Stimulated activated CD8-positive, alpha-beta memory T cell treated with anti-CD3 and anti-CD28 coated beads, Interleukin-15, amount 100 ng/mL, for 4 hours (primary cell): ENCODE data around the gene OLFML2A.

Source experiments
- DNase-seq, 2 donors: peaks; one replicate each; pipeline ENCODE4 v3.0.0-alpha.2; 2020; ENCODE audit warnings: low read depth in 2 of 2

The OLFML2A gene

GRCh38 chr9:124852829-124853531, 76.0 kb downstream of the OLFML2A start, which contains the start of gene WDR38:
WDR38 (plus strand) TSS chr9:124853460; CDS start chr9:124853532, 72 bp downstream.
- peak; percentile 55 to 69 for DNase-seq

GRCh38 chr9:124853605-124854143, 76.7 kb downstream of the OLFML2A start:
- no peak for DNase-seq

GRCh38 chr9:124854161-124854560, 77.2 kb downstream of the OLFML2A start:
- no peak for DNase-seq

GRCh38 chr9:124854822-124855221, 77.9 kb downstream of the OLFML2A start:
- no peak for DNase-seq

GRCh38 chr9:124855566-124855943, 78.6 kb downstream of the OLFML2A start:
- no peak for DNase-seq

GRCh38 chr9:124855944-124856765, 79.2 kb downstream of the OLFML2A start:
- no peak for DNase-seq

- no peak for DNase-seq
Measured at GRCh38 chr9:124857533-124858162, 80.7 kb downstream of the OLFML2A start.

GRCh38 chr9:124858330-124859046, 81.6 kb downstream of the OLFML2A start:
- DNase-seq: no peak

- no peak for DNase-seq
Measured at GRCh38 chr9:124859803-124860581, 83.1 kb downstream of the OLFML2A start.

- DNase-seq: no peak
Measured at GRCh38 chr9:124860582-124861341, 83.8 kb downstream of the OLFML2A start.

- peak; percentile 90 for DNase-seq
Measured at GRCh38 chr9:124861342-124862229, 84.7 kb downstream of the OLFML2A start, which contains the start of the genes ARPC5L and RPL35. ARPC5L (plus strand) TSS chr9:124862130; CDS start chr9:124869291, 7,161 bp downstream. RPL35 (minus strand) TSS chr9:124861957; CDS start chr9:124861912, 45 bp downstream.

GRCh38 chr9:124863371-124863871, 86.5 kb downstream of the OLFML2A start:
- DNase-seq: no peak
